ENCODE data around the gene PPIL1. TPM values are rescaled to one million over a fixed set of nuclear protein-coding genes. Genes with fewer than 3 reads are reported as not detected.

The PPIL1 gene
- total and polyA plus RNA-seq, 7 donors = 13.2 to 28.0 (median 17.4) TPM

- no peak overlapping the region for H3K27ac ChIP-seq
- WGBS, 2 donors = 64 to 83% methylated on average over 12 of the region's 12 CpGs
- no peaks in the 10 kb centered on the region for H3K36me3 ChIP-seq
- H3K27me3 ChIP-seq = no peaks in the 10 kb centered on the region
- H3K4me3 ChIP-seq = no peak overlapping the region
- no peak for DNase-seq
- no peaks in the 10 kb centered on the region for H3K4me1 ChIP-seq
- intact Hi-C loops (cut with DNase I) = no loop called here
- TF ChIP-seq CTCF (IDR thresholded peaks at IDR 0.05) (no peak), POLR2AphosphoS5 (IDR thresholded peaks at IDR 0.05) (no peak)
- H3K9me3 ChIP-seq = no peaks in the 10 kb centered on the region
These were observed 53.7 kb downstream of the PPIL1 start for GRCh38 chr6:36820700-36821580.

DNA sequence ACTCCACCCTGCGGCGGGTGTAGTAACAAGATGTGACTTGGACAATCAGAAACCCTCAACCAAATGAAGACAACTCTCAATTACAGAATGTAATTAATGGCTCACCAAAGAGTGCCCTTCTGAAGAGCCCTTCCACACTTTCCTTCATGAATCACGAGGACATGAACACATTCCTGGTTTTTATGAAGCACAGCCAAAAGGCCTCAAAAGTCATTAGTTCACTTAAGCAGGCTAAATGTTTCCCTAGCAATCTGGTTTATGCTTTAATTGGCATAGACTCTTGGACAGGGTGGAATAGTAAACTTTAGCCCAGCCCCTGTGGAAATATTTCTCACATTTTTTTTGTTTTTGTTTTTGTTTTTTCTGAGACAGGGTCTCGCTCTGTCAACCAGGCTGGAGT is 55.8 kb downstream of the PPIL1 start:
- H3K27ac ChIP-seq = no peak overlapping the region
- no peaks in the 10 kb centered on the region for H3K9me3 ChIP-seq
- TF ChIP-seq POLR2A (IDR thresholded peaks at IDR 0.05) (no peak), POLR2AphosphoS5 (IDR thresholded peaks at IDR 0.05) (no peak), EP300 (IDR thresholded peaks at IDR 0.05) (no peak), CTCF (IDR thresholded peaks at IDR 0.05) (no peak)
- no peaks in the 10 kb centered on the region for H3K36me3 ChIP-seq
- no peaks in the 10 kb centered on the region for H3K27me3 ChIP-seq
- intact Hi-C loops (cut with DNase I) = no loop called here
- no peak overlapping the region for H3K4me3 ChIP-seq
- H3K4me1 ChIP-seq = no peaks in the 10 kb centered on the region
- 86% methylated on average over 4 of the region's 4 CpGs for WGBS, 2 donors
- no peak for DNase-seq

- DNase-seq = no peak
- Histone ChIP-seq H3K36me3 (no peaks in the 10 kb centered on the region), H3K4me3 (no peak overlapping the region), H3K4me1 (no peaks in the 10 kb centered on the region), H3K9me3 (no peaks in the 10 kb centered on the region), H3K27ac (no peak overlapping the region), H3K27me3 (no peaks in the 10 kb centered on the region)
- intact Hi-C loops (cut with DNase I) = no loop called here
- WGBS, 2 donors = 90 to 93% methylated on average over 3 of the region's 3 CpGs
- no peak for TF ChIP-seq EP300 (IDR thresholded peaks at IDR 0.05)
- no peak for TF ChIP-seq CTCF (IDR thresholded peaks at IDR 0.05)
- TF ChIP-seq POLR2A (IDR thresholded peaks at IDR 0.05) = no peak
- TF ChIP-seq POLR2AphosphoS5 (IDR thresholded peaks at IDR 0.05) = no peak
These were observed 56.8 kb downstream of the PPIL1 start for GRCh38 chr6:36817847-36818246.

GRCh38 chr6:36817176-36817817 is 57.3 kb downstream of the PPIL1 start:
- H3K4me1 ChIP-seq = no peaks in the 10 kb centered on the region
- no peak for DNase-seq
- no peaks in the 10 kb centered on the region for H3K36me3 ChIP-seq
- WGBS, 2 donors = 86 to 92% methylated on average over 9 of the region's 9 CpGs
- no peak overlapping the region for H3K27ac ChIP-seq
- no peaks in the 10 kb centered on the region for H3K27me3 ChIP-seq
- H3K4me3 ChIP-seq = no peak overlapping the region
- H3K9me3 ChIP-seq = no peaks in the 10 kb centered on the region
- TF ChIP-seq POLR2AphosphoS5 (IDR thresholded peaks at IDR 0.05) = no peak
- no peak for TF ChIP-seq EP300 (IDR thresholded peaks at IDR 0.05)
- no peak for TF ChIP-seq CTCF (IDR thresholded peaks at IDR 0.05)
- no peak for TF ChIP-seq POLR2A (IDR thresholded peaks at IDR 0.05)
- intact Hi-C loops (cut with DNase I) = no loop called here

Measured in sigmoid colon (tissue), 7 donors.